CD4-positive, CD25-positive, alpha-beta regulatory T cell (primary cell): ENCODE data around the gene ZBTB38. TPM values are rescaled to one million over a fixed set of nuclear protein-coding genes. Genes with fewer than 3 reads are reported as not detected.
A peak's percentile ranks its signal among the peaks of the same experiment; 100 is the strongest.

Experiments
- ATAC-seq, 2 donors: fragments of 150-1000 bp; cut with Tn5 transposase; one replicate each; pipeline ENCODE4 v1.10.0; 2021; ENCODE audit warnings: low read depth in 2 of 2, moderate number of reproducible peaks in 2 of 2, moderate library complexity in 1 of 2
- DNase-seq, 3 donors: peaks; one replicate each; pipeline versions ENCODE4 v3.0.0 to v3.0.0-alpha.2; 2012 to 2022; ENCODE audit warnings: mixed read lengths in 1 of 3
- H3K27ac ChIP-seq: one replicate; pipeline ENCODE4 v1.7.0; 2013; ENCODE audit warnings: mild to moderate bottlenecking, low read length; ENCODE audit not compliant: insufficient read depth, poor library complexity, severe bottlenecking
- H3K27me3 ChIP-seq: one replicate; pipeline ENCODE4 v1.7.0; 2013; ENCODE audit warnings: low read length; ENCODE audit not compliant: control insufficient read depth, insufficient read depth
- H3K36me3 ChIP-seq: one replicate; pipeline ENCODE4 v1.7.0; 2013; ENCODE audit warnings: mild to moderate bottlenecking, low read length, moderate library complexity; ENCODE audit not compliant: control insufficient read depth, insufficient read depth
- H3K4me1 ChIP-seq: 2 replicates; pipeline ENCODE4 v1.7.0; 2013; ENCODE audit warnings: mild to moderate bottlenecking, low read length; ENCODE audit not compliant: insufficient read depth, control insufficient read depth, poor library complexity, severe bottlenecking
- H3K4me3 ChIP-seq: one replicate; pipeline ENCODE4 v1.7.0; 2013; ENCODE audit warnings: low read depth, mild to moderate bottlenecking, low read length, moderate library complexity
- H3K9me3 ChIP-seq, 2 experiments: 1 replicate in 1 of 2; 2 replicates in 1 of 2; pipeline ENCODE4 v1.7.0; 2013; ENCODE audit warnings: low read length in 2 of 2, mild to moderate bottlenecking in 1 of 2, moderate library complexity in 1 of 2; ENCODE audit not compliant: control insufficient read depth in 2 of 2
- H3K27ac Mint-ChIP-seq, 3 donors: one replicate each; pipeline ENCODE4 v1.8.0; 2020 to 2022; ENCODE audit warnings: mild to moderate bottlenecking in 3 of 3, mixed read lengths in 3 of 3, moderate library complexity in 2 of 3
- H3K27me3 Mint-ChIP-seq: one replicate; pipeline ENCODE4 v1.8.0; 2022; ENCODE audit warnings: mild to moderate bottlenecking, mixed read lengths
- H3K36me3 Mint-ChIP-seq: one replicate; pipeline ENCODE4 v1.8.0; 2020; ENCODE audit warnings: mixed read lengths
- H3K4me1 Mint-ChIP-seq, 4 donors: one replicate each; pipeline ENCODE4 v1.8.0; 2020 to 2022; ENCODE audit warnings: mixed read lengths in 4 of 4, mild to moderate bottlenecking in 1 of 4
- H3K4me3 Mint-ChIP-seq, 4 donors: one replicate each; pipeline ENCODE4 v1.8.0; 2020 to 2022; ENCODE audit warnings: mild to moderate bottlenecking in 4 of 4, mixed read lengths in 4 of 4, moderate library complexity in 3 of 4
- H3K9me3 Mint-ChIP-seq, 7 donors: one replicate each; pipeline ENCODE4 v1.8.0; 2020 to 2022; ENCODE audit warnings: mixed read lengths in 7 of 7, mild to moderate bottlenecking in 3 of 7, moderate library complexity in 2 of 7
- polyA plus RNA-seq, 4 donors: library from polyadenylated mRNA; unstranded; fragments of 300-500 nt; fragmentation: Illumina TruSeq; gene quantifications; one replicate each; pipeline ENCODE4 v1.2.3, GENCODE V29; 2021
- total RNA-seq: library from RNA; stranded (reverse); gene quantifications from one replicate; pipeline ENCODE4 v1.2.3, GENCODE V29; 2022

Gene ZBTB38
- total and polyA plus RNA-seq, 5 donors from 2014 or later: 65.0 to 148 (median 96.7) TPM

DNA sequence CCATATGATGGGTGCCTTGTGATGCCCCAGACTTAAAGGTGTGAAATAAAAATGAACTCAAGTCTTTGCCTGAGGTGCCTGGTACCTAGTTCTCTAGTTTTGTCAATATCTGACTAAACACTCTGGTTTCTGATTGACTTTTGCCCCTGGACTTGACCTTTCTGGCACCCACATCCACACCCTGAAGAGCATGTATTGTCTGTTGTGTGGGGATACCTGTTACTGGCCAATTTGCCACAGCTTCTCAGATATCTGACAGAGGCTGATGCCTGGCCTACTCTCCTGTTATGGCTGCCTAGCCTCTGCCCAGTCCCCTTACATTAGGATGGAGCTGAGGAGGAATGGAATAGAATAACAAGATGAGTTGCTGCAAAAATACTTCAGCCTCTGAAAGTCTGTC lies 3.6 kb downstream of the ZBTB38 start:
- no peaks in the 10 kb centered on the region for H3K9me3 ChIP-seq
- H3K4me1 Mint-ChIP-seq: peaks cover 10 to 34% (median 25%) of the 10 kb centered on the region in 4 donors
- no peak for DNase-seq
- H3K4me3 ChIP-seq: no peak overlapping the region
- peaks cover 16% of the 10 kb centered on the region for H3K4me1 ChIP-seq
- H3K27me3 Mint-ChIP-seq: no peaks in the 10 kb centered on the region
- H3K4me3 Mint-ChIP-seq: no peak overlapping the region
- no peaks in the 10 kb centered on the region for H3K27me3 ChIP-seq
- no peaks in the 10 kb centered on the region for H3K36me3 ChIP-seq
- ATAC-seq: no peak
- peaks cover 0 to 3% (median 0%) of the 10 kb centered on the region in 7 donors for H3K9me3 Mint-ChIP-seq
- H3K36me3 Mint-ChIP-seq: peaks cover 3% of the 10 kb centered on the region
- H3K27ac Mint-ChIP-seq: peak overlapping the region in 1 of 3 donors; percentile 30
- no peak overlapping the region for H3K27ac ChIP-seq

DNA sequence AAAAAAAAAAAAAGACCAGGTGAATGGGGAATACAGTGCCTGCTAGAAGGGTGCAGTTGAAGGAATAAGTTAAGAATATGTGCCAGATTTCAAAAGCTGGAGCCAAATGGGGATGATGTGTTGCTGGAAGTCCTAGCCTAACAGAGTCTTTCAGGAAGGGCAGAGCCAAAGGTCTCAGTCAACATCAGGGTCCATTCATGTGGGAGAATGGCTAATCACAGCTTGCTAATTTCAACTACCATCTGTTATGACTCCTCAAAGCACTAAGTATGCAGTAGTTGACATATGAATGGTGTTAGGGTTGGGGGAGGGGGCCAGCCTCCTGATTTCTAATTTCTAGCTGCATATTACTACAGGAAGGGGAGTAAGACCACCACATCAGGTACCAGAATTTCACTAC lies 4.4 kb downstream of the ZBTB38 start:
- Mint-ChIP-seq H3K27ac (peak overlapping the region in 1 of 3 donors; percentile 30), H3K36me3 (peaks cover 3% of the 10 kb centered on the region), H3K4me1 (peaks cover 10 to 37% (median 26%) of the 10 kb centered on the region in 4 donors), H3K4me3 (peak overlapping the region in 1 of 4 donors; percentile 19), H3K9me3 (peaks cover 0 to 3% (median 0%) of the 10 kb centered on the region in 7 donors), H3K27me3 (no peaks in the 10 kb centered on the region)
- H3K36me3 ChIP-seq: no peaks in the 10 kb centered on the region
- no peak for ATAC-seq
- H3K27me3 ChIP-seq: no peaks in the 10 kb centered on the region
- no peak for DNase-seq
- H3K4me3 ChIP-seq: no peak overlapping the region
- H3K4me1 ChIP-seq: peaks cover 16% of the 10 kb centered on the region
- H3K27ac ChIP-seq: no peak overlapping the region
- H3K9me3 ChIP-seq: no peaks in the 10 kb centered on the region

DNA sequence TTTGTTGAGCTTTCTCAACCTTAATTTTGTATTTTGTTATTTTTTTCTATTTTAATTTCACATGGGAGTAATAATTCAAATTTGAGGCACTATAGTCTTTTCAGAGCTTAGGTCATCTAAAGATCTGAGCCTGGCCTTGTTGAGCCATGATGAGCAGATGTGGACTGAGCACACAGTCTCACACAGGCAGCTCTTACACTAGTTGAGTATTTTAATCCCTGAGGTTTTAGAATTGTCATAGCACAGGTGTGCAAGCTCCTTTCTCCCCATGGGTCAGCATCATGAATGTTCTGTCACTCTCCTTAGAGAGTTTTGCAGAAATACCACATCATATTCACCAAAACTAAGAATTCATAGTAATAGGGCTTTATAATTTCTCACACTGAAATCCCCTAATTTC lies 4.9 kb downstream of the ZBTB38 start:
- DNase-seq (no peak), ATAC-seq (no peak)
- Mint-ChIP-seq H3K36me3 (peaks cover 3% of the 10 kb centered on the region), H3K27me3 (no peaks in the 10 kb centered on the region), H3K9me3 (peaks cover 0 to 3% (median 0%) of the 10 kb centered on the region in 7 donors), H3K4me1 (peaks cover 10 to 42% (median 29%) of the 10 kb centered on the region in 4 donors), H3K27ac (peak overlapping the region in 1 of 3 donors; percentile 29), H3K4me3 (no peak overlapping the region)
- Histone ChIP-seq H3K36me3 (no peaks in the 10 kb centered on the region), H3K4me1 (peaks cover 16% of the 10 kb centered on the region), H3K9me3 (no peaks in the 10 kb centered on the region), H3K4me3 (no peak overlapping the region), H3K27ac (no peak overlapping the region), H3K27me3 (no peaks in the 10 kb centered on the region)

DNA sequence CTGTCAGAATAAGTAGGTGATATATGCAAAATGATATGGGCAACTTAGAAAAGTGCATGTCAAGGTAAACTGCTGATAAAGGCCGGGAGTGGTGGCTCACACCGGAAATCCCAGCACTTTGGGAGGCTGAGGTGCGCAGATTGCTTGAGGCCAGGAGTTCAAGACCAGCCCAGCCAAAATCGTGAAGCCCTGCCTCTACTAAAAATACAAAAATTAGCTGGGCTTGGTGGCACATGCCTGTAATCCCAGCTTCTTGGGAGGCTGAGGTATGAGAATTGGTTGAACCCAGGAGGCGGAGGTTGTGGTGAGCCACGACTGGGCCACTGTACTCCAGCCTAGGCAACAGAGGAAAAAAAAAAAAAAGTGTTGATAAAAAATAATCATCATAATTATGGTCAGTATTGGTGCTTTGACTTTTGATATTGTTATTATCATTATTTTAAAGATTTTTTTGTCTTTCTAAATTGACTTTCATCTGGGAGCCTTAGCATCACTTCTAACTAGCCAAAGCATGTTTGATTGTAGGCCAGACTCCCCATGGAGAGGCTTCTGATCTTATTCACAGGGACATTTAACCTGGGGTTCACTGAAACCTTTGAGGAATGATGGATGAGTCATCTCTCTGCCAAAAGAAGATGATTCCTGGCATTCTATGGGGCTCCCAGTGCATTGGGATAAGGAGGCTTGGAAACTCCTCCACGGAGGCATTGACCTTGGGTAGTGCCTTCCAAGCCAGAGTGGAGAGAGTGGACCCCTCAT lies 5.6 kb downstream of the ZBTB38 start:
- peak overlapping the region in 1 of 3 donors; percentile 29 for H3K27ac Mint-ChIP-seq
- peaks cover 3% of the 10 kb centered on the region for H3K36me3 Mint-ChIP-seq
- no peak overlapping the region for H3K4me3 ChIP-seq
- no peaks in the 10 kb centered on the region for H3K36me3 ChIP-seq
- ATAC-seq (no peak), DNase-seq (no peak)
- H3K27me3 ChIP-seq: no peaks in the 10 kb centered on the region
- H3K9me3 Mint-ChIP-seq: peaks cover 0 to 3% (median 0%) of the 10 kb centered on the region in 7 donors
- no peak overlapping the region for H3K27ac ChIP-seq
- H3K27me3 Mint-ChIP-seq: no peaks in the 10 kb centered on the region
- H3K9me3 ChIP-seq: no peaks in the 10 kb centered on the region
- H3K4me3 Mint-ChIP-seq: no peak overlapping the region
- H3K4me1 ChIP-seq: peaks cover 19% of the 10 kb centered on the region
- H3K4me1 Mint-ChIP-seq: peaks cover 12 to 48% (median 33%) of the 10 kb centered on the region in 4 donors

DNA sequence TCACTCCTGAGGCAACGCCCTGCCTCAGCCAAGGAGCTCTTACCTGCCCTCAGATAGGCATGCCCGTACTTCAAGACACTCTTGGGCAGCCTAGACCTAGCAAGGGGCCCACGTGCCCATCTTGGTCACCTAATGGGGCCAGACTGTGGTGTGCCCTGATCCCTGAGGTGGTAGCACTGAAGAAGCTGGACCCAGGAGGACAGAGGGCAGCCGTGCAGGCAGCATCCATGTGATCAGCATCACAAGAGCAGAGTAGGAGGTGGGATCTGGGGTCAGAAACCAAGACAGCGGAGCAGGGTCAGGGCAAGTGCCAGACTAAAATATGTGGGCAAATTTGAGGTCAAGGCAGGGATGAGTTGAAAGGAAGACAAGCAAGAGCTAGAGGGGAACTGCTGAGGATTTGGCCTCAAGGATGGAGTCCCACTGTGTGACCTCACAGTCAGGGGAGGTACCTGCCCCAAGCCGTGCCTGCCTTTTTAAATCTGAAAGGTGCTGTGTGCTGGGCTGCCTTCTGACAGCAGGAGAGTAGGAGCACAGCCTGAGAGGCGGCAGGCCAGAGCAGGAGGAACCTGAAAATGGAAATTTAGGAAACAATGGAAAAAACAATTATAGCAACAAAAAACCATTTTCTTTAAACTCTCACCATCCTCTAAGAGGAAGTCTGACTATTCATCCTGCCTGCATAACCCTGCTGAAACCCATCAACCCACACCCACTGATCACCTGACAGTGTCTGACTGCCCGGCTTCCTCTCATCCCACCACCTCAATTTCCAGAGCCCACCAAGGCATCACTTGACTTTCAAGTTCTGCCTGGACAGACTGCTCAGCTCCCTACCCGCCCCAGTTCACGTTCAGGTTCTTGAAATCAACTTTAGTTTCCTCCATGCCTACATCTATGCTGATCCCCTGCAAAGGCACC lies 7.3 kb downstream of the ZBTB38 start:
- H3K9me3 Mint-ChIP-seq: peaks cover 0 to 2% (median 0%) of the 10 kb centered on the region in 7 donors
- peak overlapping the region; percentile 13 for H3K4me3 ChIP-seq

DNA sequence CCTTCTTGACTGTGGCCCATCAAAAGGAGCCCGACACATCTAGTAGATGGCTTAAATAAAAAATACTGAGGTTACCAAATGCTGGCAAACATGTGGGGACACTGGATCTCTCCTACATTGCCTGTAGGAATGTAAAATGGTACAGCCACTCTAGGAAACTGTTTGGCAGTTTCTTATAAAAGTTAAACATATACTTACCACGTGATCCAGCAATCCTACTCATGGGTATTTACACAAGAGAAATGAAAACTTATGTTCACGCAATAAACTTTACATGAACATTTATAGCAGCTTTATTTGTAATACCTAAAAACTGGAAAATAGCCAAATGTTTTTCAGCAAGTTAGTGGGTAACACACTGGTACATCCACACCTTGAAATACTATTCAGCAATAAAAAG lies 9.1 kb downstream of the ZBTB38 start:
- ATAC-seq (no peak), DNase-seq (no peak)
- Mint-ChIP-seq H3K9me3 (peaks cover 0 to 2% (median 0%) of the 10 kb centered on the region in 7 donors), H3K27me3 (no peaks in the 10 kb centered on the region), H3K27ac (no peak overlapping the region), H3K4me3 (peak overlapping the region in 1 of 4 donors; percentile 72), H3K4me1 (peaks cover 20 to 61% (median 43%) of the 10 kb centered on the region in 4 donors), H3K36me3 (peaks cover 6% of the 10 kb centered on the region)
- Histone ChIP-seq H3K4me1 (peaks cover 33% of the 10 kb centered on the region), H3K27me3 (no peaks in the 10 kb centered on the region), H3K36me3 (no peaks in the 10 kb centered on the region), H3K27ac (no peak overlapping the region), H3K9me3 (no peaks in the 10 kb centered on the region), H3K4me3 (no peak overlapping the region)

More for the DNA sequence above, 7.3 kb downstream of the ZBTB38 start:
- Histone ChIP-seq H3K27ac (no peak overlapping the region), H3K27me3 (no peaks in the 10 kb centered on the region), H3K4me1 (peaks cover 33% of the 10 kb centered on the region), H3K9me3 (no peaks in the 10 kb centered on the region), H3K36me3 (no peaks in the 10 kb centered on the region)
- DNase-seq: peak in 1 of 3 donors; percentile 60
- Mint-ChIP-seq H3K36me3 (peaks cover 3% of the 10 kb centered on the region), H3K27me3 (no peaks in the 10 kb centered on the region), H3K4me3 (peak overlapping the region in 3 of 4 donors; percentile 13 to 69 (median 57)), H3K4me1 (peaks cover 16 to 57% (median 38%) of the 10 kb centered on the region in 4 donors), H3K27ac (peak overlapping the region in 2 of 3 donors; percentile 70 to 72)
- ATAC-seq: peak; percentile 32 to 40

DNA sequence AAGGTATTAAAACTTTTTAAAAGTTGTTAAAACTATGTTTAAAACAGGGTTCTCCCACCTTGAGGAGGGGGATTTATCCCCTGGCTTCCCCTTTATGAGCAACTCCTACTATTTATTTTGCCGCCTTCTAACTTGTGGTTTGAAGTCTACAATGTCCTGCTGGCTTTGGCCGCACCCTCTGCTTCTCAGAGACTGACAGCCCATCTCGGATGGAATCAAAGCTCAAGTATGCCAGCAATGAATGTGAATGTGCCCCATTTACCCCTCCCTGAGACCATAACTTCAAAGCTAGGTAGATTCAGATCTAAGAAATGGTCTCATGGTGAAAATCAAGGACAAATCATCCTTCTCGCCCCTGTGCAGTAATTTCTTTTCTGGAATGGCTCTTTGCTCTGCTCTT lies 10.3 kb downstream of the ZBTB38 start:
- Histone ChIP-seq H3K9me3 (no peaks in the 10 kb centered on the region), H3K4me3 (peak overlapping the region; percentile 79), H3K36me3 (no peaks in the 10 kb centered on the region), H3K4me1 (peaks cover 33% of the 10 kb centered on the region), H3K27me3 (no peaks in the 10 kb centered on the region), H3K27ac (peak overlapping the region; percentile 80)
- DNase-seq (no peak), ATAC-seq (no peak)
- H3K4me3 Mint-ChIP-seq: peak overlapping the region in 1 of 4 donors; percentile 79
- H3K4me1 Mint-ChIP-seq: peaks cover 16 to 60% (median 41%) of the 10 kb centered on the region in 4 donors
- H3K9me3 Mint-ChIP-seq: peaks cover 0 to 2% (median 0%) of the 10 kb centered on the region in 7 donors
- H3K27ac Mint-ChIP-seq: peak overlapping the region; percentile 93 to 98 (median 94)
- H3K36me3 Mint-ChIP-seq: peaks cover 6% of the 10 kb centered on the region
- H3K27me3 Mint-ChIP-seq: no peaks in the 10 kb centered on the region
